Fibroblast of lung (primary cell): Measurements from ENCODE around the gene MBD5. TPM values are rescaled to one million over a fixed set of nuclear protein-coding genes. Genes with fewer than 3 reads are reported as not detected.

ENCODE experiments used
- DNase-seq, 2 donors: peaks; one replicate each; pipeline versions ENCODE4 v3.0.0 to v3.0.0-alpha.2; 2010; ENCODE audit warnings: low read depth in 2 of 2
- H2AFZ ChIP-seq: 2 replicates; pipeline ENCODE4 v1.5.1; 2012; ENCODE audit warnings: low read length, control low read depth, inconsistent platforms
- H3K27ac ChIP-seq: 2 replicates; pipeline ENCODE4 v1.5.1; 2011; ENCODE audit warnings: low read length, control low read depth; ENCODE audit not compliant: insufficient read depth
- H3K27me3 ChIP-seq: 2 replicates; pipeline ENCODE4 v1.5.1; 2011; ENCODE audit warnings: mild to moderate bottlenecking, low read length; ENCODE audit not compliant: control insufficient read depth, insufficient read depth
- H3K36me3 ChIP-seq: 2 replicates; pipeline ENCODE4 v1.5.1; 2011; ENCODE audit warnings: low read length; ENCODE audit not compliant: control insufficient read depth, insufficient read depth
- H3K4me1 ChIP-seq: 2 replicates; pipeline ENCODE4 v1.5.1; 2011; ENCODE audit warnings: low read length; ENCODE audit not compliant: control insufficient read depth, insufficient read depth; ENCODE audit errors: extremely low read depth
- H3K4me2 ChIP-seq: 2 replicates; pipeline ENCODE4 v1.5.1; 2011; ENCODE audit warnings: low read length, control low read depth; ENCODE audit not compliant: insufficient read depth; ENCODE audit errors: extremely low read depth
- H3K4me3 ChIP-seq, 4 experiments: fragments of 200-600 bp in 1 of 4; sonication (generic) in 1 of 4; replicated peaks in 1 of 4; 2 replicates each; pipeline ENCODE4 v1.5.1; 2011 to 2016; ENCODE audit warnings: low read length in 4 of 4, low read depth in 3 of 4, mild to moderate bottlenecking in 3 of 4, control low read depth in 2 of 4, inconsistent platforms in 1 of 4, mixed read lengths in 1 of 4; ENCODE audit not compliant: insufficient read depth in 1 of 4; ENCODE audit errors: control extremely low read depth in 1 of 4
- H3K79me2 ChIP-seq: 2 replicates; pipeline ENCODE4 v1.5.1; 2012; ENCODE audit warnings: mild to moderate bottlenecking, low read length, inconsistent platforms; ENCODE audit not compliant: control insufficient read depth, insufficient read depth
- H3K9ac ChIP-seq: 2 replicates; pipeline ENCODE4 v1.5.1; 2011; ENCODE audit warnings: mild to moderate bottlenecking, low read length, control low read depth; ENCODE audit not compliant: insufficient read depth
- H3K9me3 ChIP-seq: 2 replicates; pipeline ENCODE4 v1.5.1; 2012; ENCODE audit warnings: low read depth, low read length; ENCODE audit not compliant: control insufficient read depth, insufficient read depth
- H4K20me1 ChIP-seq: 2 replicates; pipeline ENCODE4 v1.5.1; 2011; ENCODE audit warnings: low read length; ENCODE audit not compliant: control insufficient read depth, insufficient read depth; ENCODE audit errors: extremely low read depth
- EZH2 ChIP-seq: IDR thresholded peaks from 2 replicates; pipeline ENCODE4 v1.5.1; 2012; ENCODE audit warnings: low read length, control low read depth, mild to moderate bottlenecking; ENCODE audit errors: missing control alignments
- polyA plus RNA-seq, 2 donors: library from polyadenylated mRNA; depleted of rRNA in 1 of 2; stranded (reverse) in 1 of 2; unstranded in 1 of 2; fragments of >200 nt; gene quantifications; 2 replicates each; pipeline ENCODE4 v1.2.1, GENCODE V29; 2011 to 2012; ENCODE audit warnings: missing spikeins in 1 of 2
- total RNA-seq: library from RNA; depleted of rRNA; stranded (reverse); fragments of >200 nt; gene quantifications from 2 replicates; pipeline ENCODE4 v1.2.1, GENCODE V29; 2014
- TF ChIP-seq, protein P1 (sequence below), 2 donors: IDR thresholded peaks in 1 of 2; conservative IDR thresholded peaks in 1 of 2; 1 replicate in 1 of 2; 2 replicates in 1 of 2; pipeline ENCODE4 v1.5.1; 2011 to 2012; ENCODE audit warnings: low read length in 2 of 2, control low read depth in 1 of 2, inconsistent platforms in 1 of 2, low read depth in 1 of 2, mild to moderate bottlenecking in 1 of 2

The MBD5 gene
- total and polyA plus RNA-seq, 2 donors (not counting 1 experiment from before 2014, with no cell fraction given) = 26.1 to 32.4 TPM

DNA sequence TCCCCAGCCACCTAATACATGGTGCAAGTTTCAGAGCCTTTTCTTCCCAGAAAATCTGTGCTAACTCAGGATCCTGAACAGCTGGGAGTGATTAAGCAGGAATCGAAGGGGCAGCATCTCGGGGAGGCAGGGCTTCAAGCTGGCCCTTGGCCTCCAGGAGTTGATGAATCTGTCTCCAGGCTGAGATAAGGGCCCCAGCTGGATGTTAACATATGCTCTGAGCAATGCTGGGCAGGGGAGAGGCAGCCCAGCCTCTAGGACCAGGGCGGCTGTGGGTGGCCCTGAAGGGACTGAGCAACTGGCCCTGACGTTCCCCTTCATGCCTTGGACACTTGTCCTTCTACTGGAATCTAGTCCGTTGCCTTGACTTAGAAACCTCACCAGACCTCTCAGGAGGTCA, 539.6 kb downstream of the MBD5 start:
- Histone ChIP-seq H3K4me2 (no peak overlapping the region), H3K27ac (no peak overlapping the region), H3K27me3 (no peaks in the 10 kb centered on the region), H3K9me3 (no peaks in the 10 kb centered on the region), H3K4me1 (no peaks in the 10 kb centered on the region), H3K36me3 (no peaks in the 10 kb centered on the region), H3K4me3 (no peak overlapping the region), H4K20me1 (no peaks in the 10 kb centered on the region), H3K9ac (no peak overlapping the region), H3K79me2 (no peaks in the 10 kb centered on the region), H2AFZ (no peak overlapping the region)
- TF ChIP-seq, protein P1, sequence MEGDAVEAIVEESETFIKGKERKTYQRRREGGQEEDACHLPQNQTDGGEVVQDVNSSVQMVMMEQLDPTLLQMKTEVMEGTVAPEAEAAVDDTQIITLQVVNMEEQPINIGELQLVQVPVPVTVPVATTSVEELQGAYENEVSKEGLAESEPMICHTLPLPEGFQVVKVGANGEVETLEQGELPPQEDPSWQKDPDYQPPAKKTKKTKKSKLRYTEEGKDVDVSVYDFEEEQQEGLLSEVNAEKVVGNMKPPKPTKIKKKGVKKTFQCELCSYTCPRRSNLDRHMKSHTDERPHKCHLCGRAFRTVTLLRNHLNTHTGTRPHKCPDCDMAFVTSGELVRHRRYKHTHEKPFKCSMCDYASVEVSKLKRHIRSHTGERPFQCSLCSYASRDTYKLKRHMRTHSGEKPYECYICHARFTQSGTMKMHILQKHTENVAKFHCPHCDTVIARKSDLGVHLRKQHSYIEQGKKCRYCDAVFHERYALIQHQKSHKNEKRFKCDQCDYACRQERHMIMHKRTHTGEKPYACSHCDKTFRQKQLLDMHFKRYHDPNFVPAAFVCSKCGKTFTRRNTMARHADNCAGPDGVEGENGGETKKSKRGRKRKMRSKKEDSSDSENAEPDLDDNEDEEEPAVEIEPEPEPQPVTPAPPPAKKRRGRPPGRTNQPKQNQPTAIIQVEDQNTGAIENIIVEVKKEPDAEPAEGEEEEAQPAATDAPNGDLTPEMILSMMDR (conservative IDR thresholded peaks at IDR 0.05 in 1 of 2, IDR thresholded peaks at IDR 0.05 in 1 of 2; ENCODE audit: low read depth in 1 of 2, low read length in 2 of 2) = no peak
- no peak for TF ChIP-seq EZH2
- DNase-seq = peak in 1 of 2 donors; percentile 53

GRCh38 chr2:148561389-148561788, 540.5 kb downstream of the MBD5 start:
- no peak overlapping the region for H3K4me2 ChIP-seq
- TF ChIP-seq, protein P1 (conservative IDR thresholded peaks at IDR 0.05 in 1 of 2, IDR thresholded peaks at IDR 0.05 in 1 of 2; ENCODE audit: low read depth in 1 of 2, low read length in 2 of 2) = no peak
- H3K79me2 ChIP-seq = no peaks in the 10 kb centered on the region
- no peak overlapping the region for H3K9ac ChIP-seq
- H4K20me1 ChIP-seq = no peaks in the 10 kb centered on the region
- H3K27ac ChIP-seq = no peak overlapping the region
- H3K27me3 ChIP-seq = no peaks in the 10 kb centered on the region
- no peaks in the 10 kb centered on the region for H3K4me1 ChIP-seq
- DNase-seq = no peak
- H3K36me3 ChIP-seq = no peaks in the 10 kb centered on the region
- H2AFZ ChIP-seq = no peak overlapping the region
- H3K9me3 ChIP-seq = no peaks in the 10 kb centered on the region
- H3K4me3 ChIP-seq = no peak overlapping the region

DNA sequence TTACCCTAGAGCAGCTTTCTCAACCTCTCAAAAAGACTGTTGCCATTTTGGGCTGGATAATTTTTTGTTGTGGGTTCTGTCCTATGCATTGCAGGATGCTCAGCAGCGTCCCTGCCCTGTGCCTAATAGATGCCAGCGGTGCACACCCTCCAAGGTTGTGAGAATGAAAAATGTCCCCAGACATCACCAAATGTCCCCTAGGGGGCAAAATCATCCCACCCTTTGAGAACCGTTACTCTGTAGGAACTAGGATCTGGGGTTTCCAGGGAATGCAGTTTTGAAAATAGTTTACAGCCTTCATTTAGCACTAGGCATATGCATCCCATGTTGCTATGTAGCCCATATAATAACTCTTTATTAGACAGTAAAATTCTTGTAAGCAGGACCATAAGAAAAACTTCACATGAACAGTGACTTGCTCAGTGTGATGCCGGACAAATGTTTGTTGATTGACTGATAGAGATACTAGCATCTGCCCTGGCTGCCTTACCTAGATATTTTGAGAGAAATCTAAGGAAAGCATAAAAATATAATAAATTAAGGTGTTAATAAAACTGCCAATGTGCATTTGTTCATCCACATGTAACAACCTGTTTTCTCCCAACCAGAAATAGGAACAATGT, 544.5 kb downstream of the MBD5 start:
- Histone ChIP-seq H3K4me3 (no peak overlapping the region), H3K27ac (no peak overlapping the region), H3K79me2 (no peaks in the 10 kb centered on the region), H2AFZ (no peak overlapping the region), H3K9me3 (no peaks in the 10 kb centered on the region), H3K36me3 (no peaks in the 10 kb centered on the region), H3K4me2 (no peak overlapping the region), H3K9ac (no peak overlapping the region), H4K20me1 (no peaks in the 10 kb centered on the region), H3K4me1 (no peaks in the 10 kb centered on the region), H3K27me3 (no peaks in the 10 kb centered on the region)
- DNase-seq = no peak
- TF ChIP-seq, protein P1 (conservative IDR thresholded peaks at IDR 0.05 in 1 of 2, IDR thresholded peaks at IDR 0.05 in 1 of 2; ENCODE audit: low read depth in 1 of 2, low read length in 2 of 2) = peak in 1 of 2 donors; percentile 30
- no peak for TF ChIP-seq EZH2

Other genes with a start within 250 kb of the MBD5 start
- gene ACVR2A, start 176.1 kb upstream of the MBD5 start, total RNA-seq = 8.9 and 29.3 TPM in 2 replicates
- 8.0 and 9.8 TPM in 2 replicates for gene ACVR2A, start 176.1 kb upstream of the MBD5 start, polyA plus RNA-seq
- 21.1 and 24.3 TPM in 2 replicates for gene ORC4, start 354 bp upstream of the MBD5 start, total RNA-seq
- 49.0 and 53.5 TPM in 2 replicates for gene ORC4, start 354 bp upstream of the MBD5 start, polyA plus RNA-seq